PC-3 (cell line): Measurements from ENCODE around the gene PTS. TPM values are rescaled to one million over a fixed set of nuclear protein-coding genes. Genes with fewer than 3 reads are reported as not detected.
A peak's percentile ranks its signal among the peaks of the same experiment; 100 is the strongest.

Experiments
- ATAC-seq: fragments of 200-7000 bp; cut with Tn5 transposase; 2 replicates; pipeline ENCODE4 v1.9.1; 2020; ENCODE audit warnings: mild to moderate bottlenecking, moderate library complexity
- BruUV-seq: library from RNA; stranded (reverse); fragments of 400-500 nt; replicated peaks from 2 replicates; lab custom pipeline; 2021; lab: Mats Ljungman, UMichigan
- CTCF ChIA-PET: fragments of 300-600 bp; sonication (Branson Sonifier 250); formaldehyde crosslinking; loops from one replicate; lab custom pipeline; 2022; ENCODE audit warnings: antibody characterized with exemption; lab: Charles Lee
- POLR2A ChIA-PET: fragments of 300-600 bp; sonication (Branson Sonifier 250); formaldehyde crosslinking; loops from one replicate; lab custom pipeline; 2022; ENCODE audit warnings: antibody characterized with exemption; ENCODE audit not compliant: unreplicated experiment; lab: Charles Lee
- DNase-seq: peaks from one replicate; pipeline ENCODE4 v3.0.0-alpha.2; 2015
- H2AFZ ChIP-seq: fragments of 300-600 bp; sonication (generic); 2 replicates; pipeline ENCODE4 v1.6.0; 2016; ENCODE audit warnings: antibody characterized with exemption, low read length
- H3F3A ChIP-seq: fragments of 300-600 bp; sonication (generic); one replicate; pipeline ENCODE4 v1.6.0; 2017; ENCODE audit warnings: antibody characterized with exemption, low read length, control low read depth, mild to moderate bottlenecking; ENCODE audit not compliant: unreplicated experiment
- H3K27ac ChIP-seq: fragments of 300-600 bp; sonication (generic); 2 replicates; pipeline ENCODE4 v1.5.1; 2016; ENCODE audit warnings: mild to moderate bottlenecking, low read length
- H3K27me3 ChIP-seq: fragments of 300-600 bp; sonication (generic); 2 replicates; pipeline ENCODE4 v1.6.1; 2016; ENCODE audit warnings: low read length, mixed read lengths
- H3K36me3 ChIP-seq: fragments of 300-600 bp; sonication (generic); 2 replicates; pipeline ENCODE4 v1.6.1; 2016; ENCODE audit warnings: low read depth, mixed run types, low read length, mixed read lengths
- H3K4me1 ChIP-seq: fragments of 300-600 bp; sonication (generic); 2 replicates; pipeline ENCODE4 v1.5.1; 2016; ENCODE audit warnings: low read length; ENCODE audit not compliant: insufficient read depth
- H3K4me2 ChIP-seq: fragments of 300-600 bp; sonication (generic); 2 replicates; pipeline ENCODE4 v1.6.0; 2016; ENCODE audit warnings: low read length
- H3K4me3 ChIP-seq: fragments of 300-600 bp; sonication (generic); 2 replicates; pipeline ENCODE4 v1.5.1; 2016; ENCODE audit warnings: mild to moderate bottlenecking, low read length, mixed read lengths
- H3K79me2 ChIP-seq: fragments of 300-600 bp; sonication (generic); 2 replicates; pipeline ENCODE4 v1.6.1; 2017; ENCODE audit warnings: low read length, mixed read lengths
- H3K9ac ChIP-seq: fragments of 300-600 bp; sonication (generic); 2 replicates; pipeline ENCODE4 v1.6.0; 2016; ENCODE audit warnings: mild to moderate bottlenecking, low read length
- H3K9me2 ChIP-seq: fragments of 300-600 bp; sonication (generic); replicated peaks from 2 replicates; pipeline ENCODE4 v1.6.1; 2016; ENCODE audit warnings: mixed run types, low read length, mixed read lengths
- H3K9me3 ChIP-seq: fragments of 300-600 bp; sonication (generic); 2 replicates; pipeline ENCODE4 v1.6.1; 2016; ENCODE audit warnings: low read length, mixed read lengths
- H4K20me1 ChIP-seq: fragments of 300-600 bp; sonication (generic); 2 replicates; pipeline ENCODE4 v1.6.1; 2016; ENCODE audit warnings: low read length, mixed read lengths
- EZH2 ChIP-seq: fragments of 300-600 bp; sonication (generic); IDR thresholded peaks from one replicate; pipeline ENCODE4 v1.6.1; 2017; ENCODE audit warnings: antibody characterized with exemption, mild to moderate bottlenecking, low read length; ENCODE audit not compliant: unreplicated experiment
- EZH2phosphoT487 ChIP-seq: fragments of 300-600 bp; sonication (generic); IDR thresholded peaks from 2 replicates; pipeline ENCODE4 v1.6.1; 2018; ENCODE audit warnings: mild to moderate bottlenecking, antibody characterized with exemption, low read length, borderline replicate concordance
- intact Hi-C: fragments of 100-400 bp; cut with micrococcal nuclease; formaldehyde crosslinking; loops from 2 replicates; pipeline ENCODE4 v1.9.0; 2023
- total RNA-seq: library from RNA; depleted of rRNA; stranded (reverse); fragments of >200 nt; gene quantifications from 2 replicates; pipeline ENCODE4 v1.2.3, GENCODE V29; 2014
- TF ChIP-seq, protein P1 (sequence below): fragments of 300-600 bp; sonication (generic); conservative IDR thresholded peaks from 2 replicates; pipeline ENCODE4 v1.5.1; 2017; ENCODE audit warnings: antibody characterized with exemption, low read depth, mild to moderate bottlenecking, low read length

PTS gene
- total RNA-seq, 1 experiment from 2014 or later: 77.4 TPM

DNA sequence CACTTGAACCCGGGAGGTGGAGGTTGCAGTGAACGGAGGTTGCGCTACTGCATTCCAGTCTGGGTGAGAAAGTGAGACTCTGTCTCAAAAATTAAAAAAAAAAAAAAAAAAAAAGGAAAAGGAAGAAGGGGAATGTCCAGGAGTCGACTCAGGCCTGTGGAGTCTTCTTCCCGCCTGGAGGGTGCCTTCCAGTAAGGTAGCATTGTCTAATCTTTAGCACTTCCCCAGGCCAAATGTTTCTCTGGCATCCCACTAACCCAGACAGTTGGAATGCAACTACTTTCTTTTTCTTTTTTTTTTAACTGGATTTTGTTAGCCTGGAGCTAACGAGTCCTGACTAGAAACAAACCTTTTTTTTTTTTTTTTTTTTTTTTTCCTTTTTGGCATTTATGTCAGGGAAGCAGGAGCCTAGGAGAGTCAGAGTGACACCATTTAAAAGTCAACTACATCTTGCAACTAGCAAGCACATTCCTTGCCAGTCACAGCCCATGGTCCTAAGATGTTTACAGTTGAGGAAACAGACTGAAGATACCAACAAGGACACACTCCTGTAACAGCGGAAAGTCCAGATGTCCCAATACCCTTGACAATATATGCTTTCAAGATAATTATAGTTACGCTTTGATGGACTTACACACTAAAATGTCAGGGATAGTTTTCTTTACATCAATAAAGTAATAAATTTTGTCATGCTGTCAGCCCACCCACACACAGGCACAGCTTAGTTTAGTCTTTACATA lies 23.8 kb downstream of the PTS start:
- POLR2A ChIA-PET: no interaction called here
- no peak for ATAC-seq
- Histone ChIP-seq H3K79me2 (no peaks in the 10 kb centered on the region), H3K9me3 (no peaks in the 10 kb centered on the region), H3K4me3 (no peak overlapping the region), H3K9ac (no peak overlapping the region), H3K4me2 (no peak overlapping the region), H3K9me2 (no peaks in the 10 kb centered on the region), H2AFZ (no peak overlapping the region), H3K36me3 (no peaks in the 10 kb centered on the region), H4K20me1 (no peaks in the 10 kb centered on the region), H3F3A (no peaks in the 10 kb centered on the region), H3K27ac (no peak overlapping the region), H3K27me3 (no peaks in the 10 kb centered on the region), H3K4me1 (peaks cover 30% of the 10 kb centered on the region)
- CTCF ChIA-PET: interaction anchor here (0.7 kb wide), 1 partner anchor 313 kb away, joined by 3 read pairs; the partner anchor contains the start of gene DIXDC1
- TF ChIP-seq, protein P1, sequence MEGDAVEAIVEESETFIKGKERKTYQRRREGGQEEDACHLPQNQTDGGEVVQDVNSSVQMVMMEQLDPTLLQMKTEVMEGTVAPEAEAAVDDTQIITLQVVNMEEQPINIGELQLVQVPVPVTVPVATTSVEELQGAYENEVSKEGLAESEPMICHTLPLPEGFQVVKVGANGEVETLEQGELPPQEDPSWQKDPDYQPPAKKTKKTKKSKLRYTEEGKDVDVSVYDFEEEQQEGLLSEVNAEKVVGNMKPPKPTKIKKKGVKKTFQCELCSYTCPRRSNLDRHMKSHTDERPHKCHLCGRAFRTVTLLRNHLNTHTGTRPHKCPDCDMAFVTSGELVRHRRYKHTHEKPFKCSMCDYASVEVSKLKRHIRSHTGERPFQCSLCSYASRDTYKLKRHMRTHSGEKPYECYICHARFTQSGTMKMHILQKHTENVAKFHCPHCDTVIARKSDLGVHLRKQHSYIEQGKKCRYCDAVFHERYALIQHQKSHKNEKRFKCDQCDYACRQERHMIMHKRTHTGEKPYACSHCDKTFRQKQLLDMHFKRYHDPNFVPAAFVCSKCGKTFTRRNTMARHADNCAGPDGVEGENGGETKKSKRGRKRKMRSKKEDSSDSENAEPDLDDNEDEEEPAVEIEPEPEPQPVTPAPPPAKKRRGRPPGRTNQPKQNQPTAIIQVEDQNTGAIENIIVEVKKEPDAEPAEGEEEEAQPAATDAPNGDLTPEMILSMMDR: no peak
- TF ChIP-seq EZH2 (no peak), EZH2phosphoT487 (no peak)
- intact Hi-C loops: no loop called here
- BruUV-seq: no TSS peak
- DNase-seq: no peak

DNA sequence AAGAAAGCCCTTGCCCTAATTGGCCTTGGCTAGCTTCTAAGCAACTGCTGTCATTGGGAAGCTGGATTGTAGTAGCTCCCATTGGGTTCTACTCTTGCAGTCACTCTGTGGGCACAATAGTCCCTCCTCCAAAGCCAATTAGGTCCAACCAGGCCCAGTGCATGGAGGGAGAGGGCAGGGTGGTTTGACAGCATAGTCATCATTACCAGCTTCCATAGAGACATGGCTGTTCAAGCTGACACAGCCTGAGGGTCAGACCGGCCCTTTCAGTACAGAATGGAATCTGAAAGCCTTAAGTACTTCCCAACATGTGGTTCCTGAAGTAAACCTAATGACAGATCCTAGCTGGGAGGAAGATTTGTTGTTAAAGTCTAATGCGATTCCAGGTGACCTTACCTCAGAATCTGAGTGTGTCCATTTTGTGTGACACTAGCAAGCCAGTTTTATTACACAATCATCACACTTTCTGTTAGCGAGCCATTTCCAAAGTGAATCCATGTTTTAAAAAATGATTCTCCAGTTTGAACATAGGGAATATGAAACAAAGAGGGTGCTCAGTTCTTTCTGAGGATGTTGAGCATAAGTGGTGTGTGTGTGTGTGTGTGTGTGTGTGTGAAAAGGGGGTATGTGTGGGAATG lies 27.5 kb downstream of the PTS start:
- ATAC-seq (no peak), DNase-seq (no peak)
- Histone ChIP-seq H3K9ac (no peak overlapping the region), H3K4me3 (no peak overlapping the region), H4K20me1 (no peaks in the 10 kb centered on the region), H3K27me3 (no peaks in the 10 kb centered on the region), H3K4me1 (peaks cover 17% of the 10 kb centered on the region), H3K9me3 (no peaks in the 10 kb centered on the region), H3F3A (no peaks in the 10 kb centered on the region), H2AFZ (no peak overlapping the region), H3K27ac (no peak overlapping the region), H3K4me2 (no peak overlapping the region), H3K9me2 (no peaks in the 10 kb centered on the region), H3K79me2 (no peaks in the 10 kb centered on the region), H3K36me3 (no peaks in the 10 kb centered on the region)
- ChIA-PET CTCF (no interaction called here), POLR2A (no interaction called here)
- intact Hi-C loops: no loop called here
- no TSS peak for BruUV-seq
- no peak for TF ChIP-seq EZH2

DNA sequence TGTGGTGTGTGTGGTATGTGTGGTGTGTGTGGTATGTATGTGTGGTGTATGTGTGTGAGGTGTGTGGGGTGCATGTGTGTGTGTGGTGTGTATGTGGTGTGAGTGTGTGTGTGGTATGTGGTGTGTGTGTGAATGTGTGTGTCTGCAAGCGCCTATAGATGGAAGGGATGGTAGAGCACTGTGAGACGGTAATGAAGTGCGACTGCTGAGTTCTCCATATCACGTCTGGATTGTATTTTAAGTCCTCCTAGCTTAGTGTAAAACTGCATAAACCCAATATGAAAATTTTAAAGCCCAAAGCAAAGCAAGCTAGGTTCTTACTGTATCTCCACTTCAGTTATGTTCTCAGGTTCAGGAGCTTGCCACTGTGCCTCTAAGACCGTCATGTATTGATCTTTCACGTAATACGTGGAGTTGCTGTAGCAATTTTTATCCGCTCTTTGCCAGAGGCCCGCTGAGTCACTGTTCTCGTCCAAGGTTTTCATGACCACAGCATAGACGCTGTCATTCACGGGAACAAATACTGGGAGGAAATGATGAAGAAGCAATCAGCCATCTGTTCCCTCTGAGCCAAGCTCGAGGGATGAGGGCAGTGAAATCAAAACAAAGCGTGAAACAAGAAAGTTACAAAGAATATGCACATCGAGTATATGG lies 29.0 kb downstream of the PTS start:
- ATAC-seq (peak; percentile 98), DNase-seq (peak; percentile 94)
- no peaks in the 10 kb centered on the region for H3F3A ChIP-seq
- ChIA-PET CTCF (interaction anchor here (1.0 kb wide), 1 partner anchor 25 kb away, joined by 5 read pairs; no protein-coding TSS in a partner anchor), POLR2A (no interaction called here)
- H4K20me1 ChIP-seq: no peaks in the 10 kb centered on the region
- H3K36me3 ChIP-seq: no peaks in the 10 kb centered on the region
- TF ChIP-seq, protein P1: no peak
- TF ChIP-seq EZH2 (no peak), EZH2phosphoT487 (no peak)
- H3K9ac ChIP-seq: peak overlapping the region; percentile 23; the same call in 1 of the 2 replicates
- H3K9me3 ChIP-seq: no peaks in the 10 kb centered on the region
- no TSS peak for BruUV-seq
- H3K4me1 ChIP-seq: peaks cover 18% of the 10 kb centered on the region
- intact Hi-C loops: loop anchor here (1.0 kb wide), 1 partner anchor 8 kb away; no protein-coding TSS in a partner anchor
- H2AFZ ChIP-seq: peak overlapping the region; percentile 33
- H3K27me3 ChIP-seq: no peaks in the 10 kb centered on the region
- peak overlapping the region; percentile 60 for H3K27ac ChIP-seq
- peak overlapping the region; percentile 20; the same call in 1 of the 2 replicates for H3K4me3 ChIP-seq
- peak overlapping the region; percentile 69 for H3K4me2 ChIP-seq
- H3K79me2 ChIP-seq: no peaks in the 10 kb centered on the region
- no peaks in the 10 kb centered on the region for H3K9me2 ChIP-seq
